ENCODE measurements around the gene PADI1. TPM values are rescaled to one million over a fixed set of nuclear protein-coding genes. Genes with fewer than 3 reads are reported as not detected.

The PADI1 gene
- total RNA-seq, 1 experiment from 2014 or later = 0.37 TPM

DNA sequence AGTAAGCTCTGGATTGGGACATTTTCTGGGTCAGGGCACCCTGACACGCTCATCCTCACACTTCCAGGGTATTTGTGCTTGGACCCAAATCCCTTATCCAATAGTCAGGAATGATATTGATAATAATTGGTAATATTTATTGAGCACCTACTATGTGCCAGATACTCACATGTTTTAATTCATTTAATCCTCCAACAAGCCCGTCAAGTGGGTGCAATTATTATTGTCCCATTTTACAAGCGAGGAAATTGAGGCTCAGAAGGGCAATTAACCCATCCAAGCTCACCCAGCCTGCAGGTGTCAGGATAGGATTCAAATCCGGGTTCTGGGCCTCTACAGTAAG is 32.6 kb downstream of the PADI1 start:
- BruUV-seq (replicated peaks) = no TSS peak
- H3K4me3 ChIP-seq (replicated peaks in 1 of 2; ENCODE audit: low read depth in 1 of 2, low read length in 2 of 2) = no peak overlapping the region
- H3K36me3 ChIP-seq (ENCODE audit: control insufficient read depth in 1 of 2, insufficient read depth in 2 of 2, low read length in 2 of 2) = no peaks in the 10 kb centered on the region
- no peak overlapping the region for H2AFZ ChIP-seq (ENCODE audit: low read depth, low read length, poor library complexity, severe bottlenecking)
- H3K79me2 ChIP-seq (ENCODE audit: insufficient read depth, low read length) = no peaks in the 10 kb centered on the region
- ATAC-seq (no peak), DNase-seq (ENCODE audit: low read depth, low spot score) (no peak)
- H3K9me2 ChIP-seq (ENCODE audit: insufficient read depth) = no peaks in the 10 kb centered on the region
- no peaks in the 10 kb centered on the region for H3K9me3 ChIP-seq (ENCODE audit: control insufficient read depth in 1 of 2, insufficient read depth in 1 of 2, low read depth in 1 of 2, low read length in 2 of 2)
- H3K4me2 ChIP-seq (ENCODE audit: low read length) = peak overlapping the region; percentile 54
- H3K27me3 ChIP-seq (ENCODE audit: insufficient read depth, low read length) = peaks cover 11% of the 10 kb centered on the region; the same call in 1 of the 2 replicates
- CTCF ChIA-PET = interaction anchor here (0.8 to 7.0 kb wide), 8 partner anchors 10 to 141 kb away, joined by 3 to 71 read pairs (median 4); no protein-coding TSS in a partner anchor
- no peak overlapping the region for H3K27ac ChIP-seq (ENCODE audit: low read depth, low read length)
- TF ChIP-seq ZFX (IDR thresholded peaks at IDR 0.05) = no peak
- no peak for TF ChIP-seq ZNF274 (IDR thresholded peaks at IDR 0.05; ENCODE audit: low read depth, low read length)
- TF ChIP-seq YY1 (IDR thresholded peaks at IDR 0.05; ENCODE audit: extremely low read depth, insufficient replicate concordance, low read depth, low read length) = no peak
- no peak for TF ChIP-seq ELF1 (IDR thresholded peaks at IDR 0.05; ENCODE audit: borderline replicate concordance, low read depth)
- no peak for TF ChIP-seq RAD21 (IDR thresholded peaks at IDR 0.05; ENCODE audit: low read depth)
- TF ChIP-seq, protein P1, sequence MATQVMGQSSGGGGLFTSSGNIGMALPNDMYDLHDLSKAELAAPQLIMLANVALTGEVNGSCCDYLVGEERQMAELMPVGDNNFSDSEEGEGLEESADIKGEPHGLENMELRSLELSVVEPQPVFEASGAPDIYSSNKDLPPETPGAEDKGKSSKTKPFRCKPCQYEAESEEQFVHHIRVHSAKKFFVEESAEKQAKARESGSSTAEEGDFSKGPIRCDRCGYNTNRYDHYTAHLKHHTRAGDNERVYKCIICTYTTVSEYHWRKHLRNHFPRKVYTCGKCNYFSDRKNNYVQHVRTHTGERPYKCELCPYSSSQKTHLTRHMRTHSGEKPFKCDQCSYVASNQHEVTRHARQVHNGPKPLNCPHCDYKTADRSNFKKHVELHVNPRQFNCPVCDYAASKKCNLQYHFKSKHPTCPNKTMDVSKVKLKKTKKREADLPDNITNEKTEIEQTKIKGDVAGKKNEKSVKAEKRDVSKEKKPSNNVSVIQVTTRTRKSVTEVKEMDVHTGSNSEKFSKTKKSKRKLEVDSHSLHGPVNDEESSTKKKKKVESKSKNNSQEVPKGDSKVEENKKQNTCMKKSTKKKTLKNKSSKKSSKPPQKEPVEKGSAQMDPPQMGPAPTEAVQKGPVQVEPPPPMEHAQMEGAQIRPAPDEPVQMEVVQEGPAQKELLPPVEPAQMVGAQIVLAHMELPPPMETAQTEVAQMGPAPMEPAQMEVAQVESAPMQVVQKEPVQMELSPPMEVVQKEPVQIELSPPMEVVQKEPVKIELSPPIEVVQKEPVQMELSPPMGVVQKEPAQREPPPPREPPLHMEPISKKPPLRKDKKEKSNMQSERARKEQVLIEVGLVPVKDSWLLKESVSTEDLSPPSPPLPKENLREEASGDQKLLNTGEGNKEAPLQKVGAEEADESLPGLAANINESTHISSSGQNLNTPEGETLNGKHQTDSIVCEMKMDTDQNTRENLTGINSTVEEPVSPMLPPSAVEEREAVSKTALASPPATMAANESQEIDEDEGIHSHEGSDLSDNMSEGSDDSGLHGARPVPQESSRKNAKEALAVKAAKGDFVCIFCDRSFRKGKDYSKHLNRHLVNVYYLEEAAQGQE (IDR thresholded peaks at IDR 0.05; ENCODE audit: low read depth) = no peak
- no peak for TF ChIP-seq SP1 (IDR thresholded peaks at IDR 0.05; ENCODE audit: low read depth)
- TF ChIP-seq FOSL1 (IDR thresholded peaks at IDR 0.05; ENCODE audit: low read depth) = no peak
- no peak for TF ChIP-seq EGR1 (IDR thresholded peaks at IDR 0.05; ENCODE audit: low read depth)
- intact Hi-C loops (cut with micrococcal nuclease) = loop anchor here (1.0 to 5.0 kb wide), 4 partner anchors 37 to 285 kb away; no protein-coding TSS in a partner anchor
- peaks cover 24 to 57% of the 10 kb centered on the region in 2 experiments for H3K4me1 ChIP-seq (ENCODE audit: control insufficient read depth in 1 of 2, insufficient read depth in 2 of 2, low read length in 2 of 2)
- RAD21 ChIA-PET (ENCODE audit: low non-redundant PET in 1 of 2, low total read pairs in 2 of 2, uncharacterized antibody in 2 of 2, unreplicated experiment in 2 of 2) = interaction anchor here (0.8 to 1.9 kb wide), 5 partner anchors 36 to 115 kb away, joined by 3 to 20 read pairs (median 9); no protein-coding TSS in a partner anchor
- POLR2A ChIA-PET = interaction anchor here (1.4 kb wide), 1 partner anchor 110 kb away, joined by 3 read pairs; no protein-coding TSS in a partner anchor
- no peak overlapping the region for H3K9ac ChIP-seq (ENCODE audit: low read length)
- no peaks in the 10 kb centered on the region for H4K20me1 ChIP-seq (ENCODE audit: insufficient read depth)
